Measurements from ENCODE around the gene APRT. TPM values are rescaled to one million over a fixed set of nuclear protein-coding genes. Genes with fewer than 3 reads are reported as not detected.

The APRT gene
- total and polyA plus RNA-seq, 9 of the 15 experiments (the other 6 are each of a cell fraction or from before 2014, with no cell fraction given) = 41.7 to 409 (median 146) TPM

- peak; percentile 83 for TF ChIP-seq PCBP1 (IDR thresholded peaks at IDR 0.05; ENCODE audit: low read depth, low read length, poor library complexity, severe bottlenecking)
- TF ChIP-seq, protein P1, sequence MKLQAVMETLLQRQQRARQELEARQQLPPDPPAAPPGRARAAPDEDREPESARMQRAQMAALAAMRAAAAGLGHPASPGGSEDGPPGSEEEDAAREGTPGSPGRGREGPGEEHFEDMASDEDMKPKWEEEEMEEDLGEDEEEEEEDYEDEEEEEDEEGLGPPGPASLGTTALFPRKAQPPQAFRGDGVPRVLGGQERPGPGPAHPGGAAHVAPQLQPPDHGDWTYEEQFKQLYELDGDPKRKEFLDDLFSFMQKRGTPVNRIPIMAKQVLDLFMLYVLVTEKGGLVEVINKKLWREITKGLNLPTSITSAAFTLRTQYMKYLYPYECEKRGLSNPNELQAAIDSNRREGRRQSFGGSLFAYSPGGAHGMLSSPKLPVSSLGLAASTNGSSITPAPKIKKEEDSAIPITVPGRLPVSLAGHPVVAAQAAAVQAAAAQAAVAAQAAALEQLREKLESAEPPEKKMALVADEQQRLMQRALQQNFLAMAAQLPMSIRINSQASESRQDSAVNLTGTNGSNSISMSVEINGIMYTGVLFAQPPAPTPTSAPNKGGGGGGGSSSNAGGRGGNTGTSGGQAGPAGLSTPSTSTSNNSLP (IDR thresholded peaks at IDR 0.05; ENCODE audit: borderline replicate concordance, low read depth, low read length) = no peak
- peak; percentile 87 for TF ChIP-seq PML (IDR thresholded peaks at IDR 0.05; ENCODE audit: low read length)
- peak; percentile 18; the same call in 1 of the 2 replicates for TF ChIP-seq MXI1 (IDR thresholded peaks at IDR 0.05; ENCODE audit: low read depth, low read length)
- TF ChIP-seq MBD1 (CRISPR knock-in tag; IDR thresholded peaks at IDR 0.05) = no peak
- TF ChIP-seq BCOR (IDR thresholded peaks at IDR 0.05) = peak; percentile 80
- 0 out of 2 replicates have a peak, but pooled peaks have one; percentile 46 for TF ChIP-seq ZNF134 (CRISPR knock-in tag; conservative IDR thresholded peaks at IDR 0.05)
- TF ChIP-seq SMARCA5 (IDR thresholded peaks at IDR 0.05) = no peak; the same call in 1 of the 2 replicates
- no peak for TF ChIP-seq ZNF174 (CRISPR knock-in tag; IDR thresholded peaks at IDR 0.05)
- no peak for TF ChIP-seq ZNF280B (CRISPR knock-in tag; IDR thresholded peaks at IDR 0.05)
- peak; percentile 93 for TF ChIP-seq SOX6 (IDR thresholded peaks at IDR 0.05)
- TF ChIP-seq XRCC3 (IDR thresholded peaks at IDR 0.05) = no peak
- TF ChIP-seq, protein P2, sequence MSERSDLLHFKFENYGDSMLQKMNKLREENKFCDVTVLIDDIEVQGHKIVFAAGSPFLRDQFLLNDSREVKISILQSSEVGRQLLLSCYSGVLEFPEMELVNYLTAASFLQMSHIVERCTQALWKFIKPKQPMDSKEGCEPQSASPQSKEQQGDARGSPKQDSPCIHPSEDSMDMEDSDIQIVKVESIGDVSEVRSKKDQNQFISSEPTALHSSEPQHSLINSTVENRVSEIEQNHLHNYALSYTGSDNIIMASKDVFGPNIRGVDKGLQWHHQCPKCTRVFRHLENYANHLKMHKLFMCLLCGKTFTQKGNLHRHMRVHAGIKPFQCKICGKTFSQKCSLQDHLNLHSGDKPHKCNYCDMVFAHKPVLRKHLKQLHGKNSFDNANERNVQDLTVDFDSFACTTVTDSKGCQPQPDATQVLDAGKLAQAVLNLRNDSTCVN (CRISPR knock-in tag; IDR thresholded peaks at IDR 0.05) = peak; percentile 62; the same call in 1 of the 2 replicates
- no peak for TF ChIP-seq ELF2 (CRISPR knock-in tag; IDR thresholded peaks at IDR 0.05)
- peak; percentile 94 for TF ChIP-seq MTA3 (IDR thresholded peaks at IDR 0.05; ENCODE audit: borderline replicate concordance)
- peak; percentile 52; the same call in 1 of the 2 replicates for TF ChIP-seq ARID4B (CRISPR knock-in tag; IDR thresholded peaks at IDR 0.05)
- no peak for TF ChIP-seq HDAC3 (IDR thresholded peaks at IDR 0.05; ENCODE audit: borderline replicate concordance, partially characterized antibody)
Measured at GRCh38 chr16:88773812-88774291, 37.9 kb downstream of the APRT start (continued).
